K562 (cell line): ENCODE data around the gene LIAS. TPM values are rescaled to one million over a fixed set of nuclear protein-coding genes. Genes with fewer than 3 reads are reported as not detected.
A peak's percentile ranks its signal among the peaks of the same experiment; 100 is the strongest.

Experiments used
- ATAC-seq: fragments of 200-7000 bp; cut with Tn5 transposase; 3 replicates; pipeline ENCODE4 v1.9.1; 2020; ENCODE audit warnings: moderate library complexity
- BruUV-seq: library from RNA; stranded (reverse); fragments of 400-500 nt; replicated peaks from 2 replicates; lab custom pipeline; 2021; lab: Mats Ljungman, UMichigan
- CTCF ChIA-PET: fragments of 300-600 bp; formaldehyde crosslinking; extraction: SDS; loops from one replicate; lab custom pipeline; 2021; ENCODE audit warnings: low intra/inter-chr PET ratio; lab: Yijun Ruan, JAX
- POLR2A ChIA-PET: fragments of 300-600, 350-650 bp; sonication (Branson Sonifier 250); formaldehyde crosslinking; extraction: SDS; loops from one replicate; lab custom pipeline; 2021; ENCODE audit warnings: antibody characterized with exemption, inconsistent platforms; lab: Yijun Ruan, JAX
- DNase-seq, 4 experiments: peaks; one replicate each; pipeline versions ENCODE4 v3.0.0 to v3.0.0-alpha.2; 2011 to 2018; ENCODE audit warnings: low spot score in 3 of 4, mixed read lengths in 3 of 4; ENCODE audit errors: extremely low read depth in 1 of 4
- FAIRE-seq: peaks from 2 replicates; lab custom pipeline; 2011; peaks lifted over from hg19 to GRCh38; lab: Jason Lieb, UNC
- H2AFZ ChIP-seq: 2 replicates; pipeline ENCODE4 v1.6.0; 2011; ENCODE audit warnings: low read depth, low read length, control low read depth, inconsistent platforms
- H3K27ac ChIP-seq: fragments of 200-600 bp; 3 replicates; pipeline ENCODE4 v1.8.0; 2011; ENCODE audit warnings: low read depth, mild to moderate bottlenecking, control low read depth, inconsistent platforms, low read length, moderate library complexity, mixed read lengths; ENCODE audit errors: extremely low read depth
- H3K27me3 ChIP-seq, 2 experiments: fragments of 300-600 bp in 1 of 2; 2 replicates in 1 of 2; 3 replicates in 1 of 2; pipeline versions ENCODE4 v1.6.0 to v1.8.0; 2011; ENCODE audit warnings: inconsistent platforms in 2 of 2, low read length in 2 of 2, mild to moderate bottlenecking in 1 of 2, mixed read lengths in 1 of 2, moderate library complexity in 1 of 2; ENCODE audit not compliant: control insufficient read depth in 2 of 2, insufficient read depth in 2 of 2
- H3K36me3 ChIP-seq: fragments of 300-600 bp; 3 replicates; pipeline ENCODE4 v1.8.0; 2011; ENCODE audit warnings: mild to moderate bottlenecking, low read length, inconsistent platforms; ENCODE audit not compliant: control insufficient read depth, insufficient read depth
- H3K4me1 ChIP-seq, 2 experiments: fragments of 200-600 bp in 1 of 2; replicated peaks in 1 of 2; 2 replicates in 1 of 2; 3 replicates in 1 of 2; pipeline versions ENCODE4 v1.5.1 to v1.8.0; 2011; ENCODE audit warnings: inconsistent platforms in 2 of 2, low read length in 2 of 2, mild to moderate bottlenecking in 1 of 2, mixed read lengths in 1 of 2, moderate library complexity in 1 of 2; ENCODE audit not compliant: control insufficient read depth in 2 of 2, insufficient read depth in 2 of 2
- H3K4me2 ChIP-seq: 2 replicates; pipeline ENCODE4 v1.6.1; 2011; ENCODE audit warnings: low read length, control low read depth, inconsistent platforms, mixed read lengths; ENCODE audit not compliant: insufficient read depth
- H3K4me3 ChIP-seq: fragments of 200-600 bp; sonication (generic), shearing (Covaris generic); 2 replicates; pipeline ENCODE4 v1.5.1; 2016; ENCODE audit warnings: control low read depth, inconsistent platforms
- H3K79me2 ChIP-seq: fragments of 200-600 bp; 3 replicates; pipeline ENCODE4 v1.8.0; 2011; ENCODE audit warnings: low read length, inconsistent platforms; ENCODE audit not compliant: control insufficient read depth, insufficient read depth
- H3K9ac ChIP-seq, 2 experiments: 2 replicates each; pipeline versions ENCODE4 v1.6.0 to v1.6.1; 2011; ENCODE audit warnings: low read depth in 2 of 2, low read length in 2 of 2, control low read depth in 1 of 2, inconsistent platforms in 1 of 2, mild to moderate bottlenecking in 1 of 2, mixed read lengths in 1 of 2; ENCODE audit not compliant: insufficient read depth in 1 of 2
- H3K9me1 ChIP-seq: one replicate; pipeline ENCODE4 v1.6.0; 2011; ENCODE audit warnings: inconsistent platforms, mild to moderate bottlenecking, low read length, moderate library complexity; ENCODE audit not compliant: control insufficient read depth, insufficient read depth
- H3K9me3 ChIP-seq: replicated peaks from 2 replicates; pipeline ENCODE4 v1.5.1; 2011; ENCODE audit warnings: low read depth, low read length, inconsistent platforms; ENCODE audit not compliant: control insufficient read depth, insufficient read depth
- H4K20me1 ChIP-seq: replicated peaks from 2 replicates; pipeline ENCODE4 v1.6.1; 2011; ENCODE audit warnings: low read length, inconsistent platforms, mixed read lengths; ENCODE audit not compliant: control insufficient read depth, insufficient read depth
- ATF7 ChIP-seq: fragments of 450-650 bp; IDR thresholded peaks from 2 replicates; pipeline ENCODE4 v1.7.1; 2014; ENCODE audit warnings: mild to moderate bottlenecking, moderate library complexity
- DPF2 ChIP-seq: fragments of 450-650 bp; IDR thresholded peaks from 2 replicates; pipeline ENCODE4 v1.6.1; 2016
- FOXA3 ChIP-seq, 2 experiments: fragments of 450-650 bp in 1 of 2; sonication (generic) in 1 of 2; formaldehyde crosslinking; IDR thresholded peaks in 1 of 2; conservative IDR thresholded peaks in 1 of 2; 2 replicates each; pipeline versions ENCODE4 v1.4.0 to v1.8.0; 2020 to 2022; ENCODE audit warnings: mild to moderate bottlenecking in 2 of 2, missing genetic modification reagents in 1 of 2
- HMGN3 ChIP-seq: IDR thresholded peaks from 2 replicates; pipeline ENCODE4 v1.6.1; 2011; ENCODE audit warnings: borderline replicate concordance, low read depth, mild to moderate bottlenecking, mixed read lengths, low read length; ENCODE audit not compliant: insufficient read length; ENCODE audit errors: extremely low read depth
- KAT7 ChIP-seq: sonication (generic); formaldehyde crosslinking; IDR thresholded peaks from 2 replicates; pipeline ENCODE4 v1.8.0; 2022; ENCODE audit warnings: missing genetic modification reagents, mild to moderate bottlenecking, borderline replicate concordance
- MAFF ChIP-seq: IDR thresholded peaks from 2 replicates; pipeline ENCODE4 v1.6.1; 2012; ENCODE audit warnings: low read length, improper control_type of control experiment
- MAFG ChIP-seq: fragments of 450-650 bp; conservative IDR thresholded peaks from 2 replicates; pipeline ENCODE4 v1.6.1; 2016; ENCODE audit warnings: missing genetic modification characterization, missing compliant biosample characterization
- MAFK ChIP-seq: IDR thresholded peaks from 2 replicates; pipeline ENCODE4 v1.6.1; 2011; ENCODE audit warnings: low read length, improper control_type of control experiment
- NFE2 ChIP-seq: IDR thresholded peaks from 2 replicates; pipeline ENCODE4 v1.6.1; 2014; ENCODE audit warnings: antibody characterized with exemption, low read depth
- PBX2 ChIP-seq, 2 experiments: IDR thresholded peaks in 1 of 2; conservative IDR thresholded peaks in 1 of 2; 2 replicates each; pipeline ENCODE4 v1.6.1; 2016; ENCODE audit warnings: low read depth in 2 of 2, mild to moderate bottlenecking in 1 of 2, missing compliant biosample characterization in 1 of 2, missing genetic modification characterization in 1 of 2, moderate library complexity in 1 of 2
- SREBF2 ChIP-seq: sonication (generic); formaldehyde crosslinking; IDR thresholded peaks from 2 replicates; pipeline ENCODE4 v1.4.0; 2020; ENCODE audit warnings: mild to moderate bottlenecking, missing genetic modification reagents
- SRSF9 ChIP-seq: fragments of 200-400 bp; formaldehyde crosslinking; IDR thresholded peaks from 2 replicates; pipeline ENCODE4 v1.6.1; 2017; ENCODE audit warnings: low read depth, low read length, borderline replicate concordance
- ZBTB26 ChIP-seq: fragments of 450-650 bp; formaldehyde crosslinking; IDR thresholded peaks from 2 replicates; pipeline ENCODE4 v1.4.0; 2022; ENCODE audit warnings: missing genetic modification characterization
- ZNF140 ChIP-seq: fragments of 250-450 bp; sonication (Bioruptor Pico); IDR thresholded peaks from 2 replicates; pipeline ENCODE4 v1.8.0; 2021; ENCODE audit warnings: moderate library complexity, mild to moderate bottlenecking, inconsistent platforms
- ZNF23 ChIP-seq: fragments of 250-450 bp; sonication (Bioruptor Pico); IDR thresholded peaks from 2 replicates; pipeline ENCODE4 v1.4.0; 2020; ENCODE audit warnings: mild to moderate bottlenecking
- ZNF507 ChIP-seq: conservative IDR thresholded peaks from 2 replicates; pipeline ENCODE4 v1.6.1; 2017; ENCODE audit warnings: missing genetic modification characterization, missing compliant biosample characterization
- ZNF740 ChIP-seq, 3 experiments: fragments of 200-800 bp in 1 of 3; sonication (Bioruptor generic) in 1 of 3; sonication (generic) in 1 of 3; formaldehyde crosslinking in 1 of 3; IDR thresholded peaks; 2 replicates each; pipeline versions ENCODE4 v1.6.1 to v1.8.0; 2016 to 2022; ENCODE audit warnings: mild to moderate bottlenecking in 2 of 3, missing compliant biosample characterization in 2 of 3, missing genetic modification characterization in 2 of 3, missing genetic modification reagents in 1 of 3
- WGBS: fragments of 100-300 bp; shearing (Covaris generic); methylation state at CpG from one replicate; pipeline ENCODE4 v1.1.6; 2016; ENCODE audit warnings: low coverage, mixed read lengths; ENCODE audit not compliant: insufficient coverage; ENCODE audit errors: missing lambda C conversion rate; 5-methylcytosine and 5-hydroxymethylcytosine counted together
- in situ Hi-C: fragments of 300-500 bp; cut with MboI; formaldehyde crosslinking; loops from 4 replicates; pipeline ENCODE4 v1.15.0; 2018; ENCODE audit warnings: inconsistent platforms, mixed read lengths
- intact Hi-C: fragments of 100-400 bp; cut with micrococcal nuclease; formaldehyde crosslinking; loops from 2 replicates; pipeline ENCODE4 v1.14.2; 2022
- polyA plus RNA-seq, 8 experiments: library from polyadenylated mRNA; depleted of rRNA in 4 of 8; stranded (reverse) in 5 of 8; unstranded in 3 of 8; fragments of >200 nt; fragmentation: Nextera tagmentation in 2 of 8; fragmentation: Illumina TruSeq in 1 of 8; extraction: Ambion mirVana in 2 of 8; extraction: Trizol in 1 of 8; gene quantifications; 2 replicates each; pipeline versions ENCODE4 v1.2.1 to v1.2.3, GENCODE V29; 2011 to 2014; ENCODE audit warnings: inconsistent platforms in 1 of 8, missing spikeins in 1 of 8
- total RNA-seq, 7 experiments: library from RNA; depleted of rRNA in 6 of 7; stranded (reverse); fragments of >200 nt in 6 of 7; fragmentation: Illumina TruSeq in 2 of 7; extraction: Trizol in 2 of 7; gene quantifications; 2 replicates each; pipeline versions ENCODE4 v1.2.1 to v1.2.3, GENCODE V29; 2011 to 2021; ENCODE audit warnings: low replicate concordance in 1 of 7

LIAS gene
- total and polyA plus RNA-seq, 9 of the 15 experiments (the other 6 are each of a cell fraction or from before 2014, with no cell fraction given) = 21.9 to 57.1 (median 42.1) TPM

GRCh38 chr4:39427520-39428114 lies 31.2 kb upstream of the LIAS start:
- in situ Hi-C loops = no loop called here
- intact Hi-C loops = no loop called here
- Histone ChIP-seq H3K79me2 (no peaks in the 10 kb centered on the region), H3K27me3 (no peaks in the 10 kb centered on the region), H3K4me3 (no peak overlapping the region), H3K9ac (peak overlapping the region in 1 of 2 experiments; percentile 38; a peak in 2 of 4 replicates), H3K36me3 (no peaks in the 10 kb centered on the region), H2AFZ (peak overlapping the region; percentile 91), H4K20me1 (no peaks in the 10 kb centered on the region), H3K4me2 (peak overlapping the region; percentile 54), H3K4me1 (peaks cover 0 to 14% of the 10 kb centered on the region in 2 experiments; a peak in 3 of 5 replicates), H3K9me3 (no peaks in the 10 kb centered on the region), H3K9me1 (no peaks in the 10 kb centered on the region), H3K27ac (peak overlapping the region; percentile 28; the same call in 1 of the 3 replicates)
- ChIA-PET POLR2A (interaction anchor here (0.6 to 1.5 kb wide), 6 partner anchors 9 to 213 kb away, joined by 3 to 6 read pairs (median 4); partner anchors contain the start of genes LIAS and RPL9), CTCF (interaction anchor here (0.6 kb wide), 1 partner anchor 8 kb away, joined by 5 read pairs; no protein-coding TSS in a partner anchor)
- DNase-seq (peak in 2 of 4 experiments; percentile 40 to 53), FAIRE-seq (peak; percentile 74), ATAC-seq (peak; percentile 80)
- BruUV-seq = no TSS peak
- 24% methylated on average over 10 of the region's 10 CpGs for WGBS
- TF ChIP-seq ZBTB26 (CRISPR knock-in tag) = no peak
- TF ChIP-seq ZNF140 = no peak
- TF ChIP-seq MAFF = peak; percentile 95
- TF ChIP-seq PBX2 (CRISPR knock-in tag; IDR thresholded peaks at IDR 0.05; ENCODE audit: low read depth) = no peak
- TF ChIP-seq PBX2 (tag; conservative IDR thresholded peaks at IDR 0.05; ENCODE audit: low read depth) = 0 out of 2 replicates have a peak, but pooled peaks have one; percentile 16
- TF ChIP-seq MAFK = peak; percentile 95
- no peak for TF ChIP-seq HMGN3
- TF ChIP-seq ZNF507 = no peak
- no peak for TF ChIP-seq ZNF740 (CRISPR knock-in tag; IDR thresholded peaks at IDR 0.05)
- TF ChIP-seq ZNF740 (tag; IDR thresholded peaks at IDR 0.05) = no peak
- TF ChIP-seq DPF2 = peak; percentile 28; the same call in 1 of the 2 replicates
- no peak for TF ChIP-seq SREBF2
- no peak for TF ChIP-seq ZNF23 (CRISPR knock-in tag)
- TF ChIP-seq NFE2 = peak; percentile 82
- no peak for TF ChIP-seq KAT7 (CRISPR knock-in tag)
- TF ChIP-seq SRSF9 = no peak
- 0 out of 2 replicates have a peak, but pooled peaks have one; percentile 18 for TF ChIP-seq ATF7
- peak; percentile 95 for TF ChIP-seq MAFG (tag)
- TF ChIP-seq FOXA3 (CRISPR knock-in tag; conservative IDR thresholded peaks at IDR 0.05 in 1 of 2, IDR thresholded peaks at IDR 0.05 in 1 of 2) = no peak
